HG03097 (cell line): ENCODE data around the gene RECQL5.

Experiments
- ATAC-seq: cut with Tn5 transposase; IDR thresholded peaks from one replicate; pipeline ENCODE4 v1.9.1; 2021; ENCODE audit not compliant: unreplicated experiment, low FRiP score

The RECQL5 gene

GRCh38 chr17:75635610-75636202 is 31.2 kb downstream of the RECQL5 start:
- no peak for ATAC-seq

DNA sequence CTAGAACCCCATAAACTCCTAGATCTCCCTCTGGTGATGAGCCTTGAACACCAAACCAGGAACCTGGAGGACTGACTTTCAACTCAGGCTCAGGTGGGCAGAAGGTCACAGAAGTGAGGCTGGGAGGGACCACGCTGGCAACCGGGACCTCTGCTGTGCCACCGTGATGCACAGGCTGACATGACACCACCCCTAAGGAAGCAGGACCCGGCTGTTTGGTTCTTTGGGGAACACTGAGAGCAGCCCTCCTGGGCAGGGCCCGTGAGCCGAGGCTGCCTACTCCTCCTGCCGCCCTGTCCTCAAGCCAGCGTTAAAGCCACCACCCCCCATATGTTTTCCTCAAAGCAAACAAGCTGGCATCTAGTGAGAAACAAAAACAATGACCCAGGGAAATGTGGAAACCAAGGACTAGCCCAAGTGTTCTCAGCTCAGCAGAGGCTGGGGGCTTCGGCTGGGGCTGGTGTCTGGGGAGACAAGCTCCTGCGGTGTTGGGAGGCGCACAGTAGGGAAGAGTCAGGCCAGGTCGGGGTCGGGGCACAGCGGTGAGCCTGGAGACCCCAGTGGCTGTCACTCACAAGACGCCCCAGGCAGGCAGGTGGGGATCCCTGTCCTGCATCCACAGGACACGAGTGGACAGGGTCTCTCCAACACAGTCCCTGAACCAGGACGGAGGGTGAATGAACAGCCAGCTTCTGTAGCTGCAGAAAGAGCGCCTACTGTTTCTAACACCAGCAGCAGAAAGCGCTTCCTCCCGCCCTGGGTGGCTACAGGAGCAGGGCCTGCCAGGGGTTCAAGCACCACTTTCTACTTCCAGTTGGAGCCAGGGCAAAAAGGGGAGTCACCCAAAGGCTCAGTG is 32.0 kb downstream of the RECQL5 start:
- no peak for ATAC-seq

- ATAC-seq = no peak
Measured at GRCh38 chr17:75634376-75634740, 32.6 kb downstream of the RECQL5 start.

- ATAC-seq = no peak
Measured at GRCh38 chr17:75633486-75634375, 33.2 kb downstream of the RECQL5 start.

DNA sequence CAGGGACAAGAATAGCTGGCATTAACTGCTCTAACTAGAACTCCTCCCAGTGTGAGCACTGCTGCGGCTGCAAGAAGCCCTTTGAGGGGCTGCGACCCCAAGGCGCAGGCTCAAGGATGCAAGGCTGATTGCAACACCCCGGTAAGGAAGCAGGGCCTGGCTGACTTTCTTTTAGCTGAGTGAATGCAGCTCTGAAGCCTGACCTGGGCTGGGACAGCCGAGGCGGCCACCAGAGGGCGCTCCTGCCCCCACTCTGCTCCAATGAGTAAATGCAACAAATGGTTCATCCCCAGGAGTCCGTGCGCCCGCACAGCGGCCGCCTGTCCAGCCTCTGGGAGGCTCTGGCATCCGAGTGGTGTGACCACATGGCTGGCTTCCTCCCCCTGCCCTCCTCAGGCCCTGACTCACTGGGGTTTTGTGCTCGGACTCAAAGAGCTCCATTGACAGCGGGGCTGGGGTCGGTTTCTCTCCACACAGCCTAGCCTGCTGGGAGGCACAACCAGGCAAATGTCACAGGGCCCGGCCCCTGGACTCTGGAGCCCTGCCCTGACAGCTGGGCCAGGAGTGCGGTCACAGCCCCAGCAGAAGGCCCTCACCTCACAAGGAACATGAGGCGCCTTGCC is 34.0 kb downstream of the RECQL5 start, which contains the start of gene SMIM5:
Gene SMIM5 (plus strand): TSS at position 572 of the 623 bp plus-strand sequence. CDS start 6,768 bp downstream, outside the sequence.
- no peak for ATAC-seq

DNA sequence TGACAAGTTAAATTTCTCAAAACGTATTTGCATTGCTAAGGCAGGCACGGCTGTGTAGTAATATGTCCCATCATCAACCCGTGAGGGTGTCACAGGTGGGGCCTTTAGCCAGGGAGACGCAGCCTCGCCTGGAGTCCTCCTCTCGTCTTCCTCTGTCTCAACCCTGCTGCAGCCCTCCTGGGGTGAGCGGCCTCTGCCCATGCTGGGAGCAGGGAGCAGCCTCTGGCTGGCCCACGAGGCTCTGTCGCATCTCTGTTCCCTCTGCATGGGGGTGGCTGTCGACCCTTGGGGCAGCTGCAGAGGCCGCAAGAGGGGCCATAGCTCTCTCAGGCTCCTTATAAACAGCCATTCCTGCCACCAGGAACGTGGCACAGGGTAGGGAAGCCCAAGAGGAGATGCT is 34.5 kb downstream of the RECQL5 start:
- no peak for ATAC-seq

GRCh38 chr17:75631353-75631752 is 35.6 kb downstream of the RECQL5 start:
- ATAC-seq = no peak

DNA sequence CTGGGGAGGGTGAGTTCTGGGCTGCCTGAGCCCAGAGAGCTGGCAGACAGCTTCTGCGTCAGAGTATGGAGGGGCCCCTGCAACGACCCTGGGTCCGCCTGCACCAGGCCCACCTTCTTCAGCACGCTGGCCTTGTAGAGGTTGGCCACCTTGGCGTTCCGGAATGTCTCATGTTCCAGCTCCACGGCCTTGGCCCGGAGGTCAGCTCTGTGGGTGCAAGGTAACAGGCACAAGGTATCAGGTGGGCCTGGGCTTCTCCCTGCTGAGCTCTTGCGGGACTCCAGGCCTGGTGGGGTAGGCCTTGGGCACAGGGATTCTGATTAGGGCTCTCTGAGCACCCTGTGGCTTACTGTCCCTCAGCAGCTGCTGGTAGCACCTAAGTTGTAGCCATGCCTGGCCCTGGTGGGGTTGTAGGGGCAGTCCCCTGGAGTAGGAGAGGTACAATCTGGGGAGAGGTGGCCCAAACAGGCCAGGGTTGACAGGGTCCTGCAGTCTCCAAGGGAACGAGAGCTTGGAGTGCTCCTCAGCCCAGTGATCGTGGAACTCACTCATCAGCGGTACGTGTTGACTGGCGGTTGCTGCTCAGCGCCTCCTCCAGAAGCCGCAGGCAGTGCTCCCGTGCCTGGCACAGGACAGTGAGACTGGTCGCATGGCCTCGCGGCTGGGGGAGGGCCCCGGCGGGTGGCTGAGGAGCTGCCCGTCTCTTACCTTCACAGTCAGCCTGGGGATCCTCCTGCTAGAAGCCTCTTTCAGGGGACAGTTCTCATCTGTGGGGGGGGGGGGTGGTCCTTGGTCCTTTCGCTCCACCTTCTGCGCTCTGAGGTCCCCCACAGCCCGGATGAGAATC is 36.7 kb downstream of the RECQL5 start:
- no peak for ATAC-seq

DNA sequence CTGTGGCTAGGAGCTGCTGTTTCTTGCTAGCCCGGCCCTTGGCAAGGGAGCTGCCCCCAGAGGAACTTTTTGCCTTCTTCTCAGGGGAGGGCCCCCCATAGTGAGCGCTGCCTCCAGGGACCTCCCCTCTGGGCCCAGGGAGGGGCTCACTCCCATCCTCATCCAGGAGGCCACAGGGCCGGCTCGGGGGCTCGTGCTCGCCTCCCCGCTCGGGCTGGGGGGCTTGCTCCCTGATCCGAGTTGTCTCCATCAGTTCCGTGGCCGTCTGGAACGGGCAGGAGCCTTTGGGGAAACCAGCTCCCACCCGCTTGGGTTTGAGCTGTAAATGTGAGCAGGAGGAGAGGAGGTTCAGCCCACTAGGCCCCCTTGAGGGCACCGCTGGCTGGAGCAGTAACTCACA is 37.8 kb downstream of the RECQL5 start:
- ATAC-seq = no peak

- ATAC-seq = no peak
Measured at GRCh38 chr17:75628425-75628824, 38.5 kb downstream of the RECQL5 start.

DNA sequence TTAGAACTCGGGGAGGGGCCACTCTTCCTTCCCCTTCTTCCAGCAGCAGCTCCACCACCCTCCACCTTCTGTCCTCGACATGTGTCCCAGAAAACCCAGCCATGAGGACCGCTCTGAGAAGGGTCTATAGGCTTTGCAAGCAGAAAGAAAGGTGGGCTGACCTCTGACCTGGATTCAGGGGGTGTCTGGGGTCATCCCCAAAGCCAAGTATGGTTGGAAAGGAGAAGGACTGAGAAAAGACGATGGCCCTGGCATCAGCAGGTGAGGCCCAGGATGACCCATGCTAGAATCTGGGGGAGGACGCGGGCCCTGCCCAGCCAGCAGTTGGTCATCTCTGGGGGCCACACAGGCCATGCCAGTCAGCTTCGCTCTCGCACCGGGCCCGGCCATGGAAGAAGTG is 39.9 kb downstream of the RECQL5 start:
- ATAC-seq = no peak

- ATAC-seq = no peak
Measured at GRCh38 chr17:75626496-75627038, 40.4 kb downstream of the RECQL5 start.

DNA sequence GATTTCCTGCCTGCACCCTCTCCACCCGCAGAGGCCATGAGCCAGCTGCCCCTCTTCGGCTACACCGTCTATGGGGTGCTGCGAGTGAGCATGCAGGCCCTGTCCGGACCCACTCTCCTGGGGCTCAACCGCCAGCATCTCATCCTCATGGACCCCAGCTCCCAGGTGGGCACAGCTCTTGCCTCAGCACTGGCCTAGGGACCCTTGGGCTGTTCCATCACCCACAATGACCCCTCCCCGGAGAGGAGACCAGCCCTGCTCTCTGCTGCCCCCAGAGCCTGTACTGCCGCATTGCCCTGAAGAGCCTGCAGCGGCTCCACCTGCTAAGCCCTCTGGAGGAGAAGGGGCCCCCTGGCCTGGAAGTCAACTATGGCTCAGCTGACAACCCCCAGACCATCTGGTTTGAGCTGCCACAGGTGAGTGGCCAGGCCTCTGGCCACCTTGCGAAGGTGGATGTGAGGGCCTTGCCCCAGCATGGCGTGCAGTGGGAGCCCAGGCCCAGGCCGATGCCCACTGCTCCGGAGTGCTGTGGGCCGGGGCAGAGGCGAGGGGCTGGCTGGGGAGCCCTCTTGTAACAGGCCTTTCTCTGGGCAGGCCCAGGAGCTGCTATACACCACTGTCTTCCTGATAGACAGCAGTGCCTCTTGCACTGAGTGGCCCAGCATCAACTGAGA is 41.0 kb downstream of the RECQL5 start:
- no peak for ATAC-seq

DNA sequence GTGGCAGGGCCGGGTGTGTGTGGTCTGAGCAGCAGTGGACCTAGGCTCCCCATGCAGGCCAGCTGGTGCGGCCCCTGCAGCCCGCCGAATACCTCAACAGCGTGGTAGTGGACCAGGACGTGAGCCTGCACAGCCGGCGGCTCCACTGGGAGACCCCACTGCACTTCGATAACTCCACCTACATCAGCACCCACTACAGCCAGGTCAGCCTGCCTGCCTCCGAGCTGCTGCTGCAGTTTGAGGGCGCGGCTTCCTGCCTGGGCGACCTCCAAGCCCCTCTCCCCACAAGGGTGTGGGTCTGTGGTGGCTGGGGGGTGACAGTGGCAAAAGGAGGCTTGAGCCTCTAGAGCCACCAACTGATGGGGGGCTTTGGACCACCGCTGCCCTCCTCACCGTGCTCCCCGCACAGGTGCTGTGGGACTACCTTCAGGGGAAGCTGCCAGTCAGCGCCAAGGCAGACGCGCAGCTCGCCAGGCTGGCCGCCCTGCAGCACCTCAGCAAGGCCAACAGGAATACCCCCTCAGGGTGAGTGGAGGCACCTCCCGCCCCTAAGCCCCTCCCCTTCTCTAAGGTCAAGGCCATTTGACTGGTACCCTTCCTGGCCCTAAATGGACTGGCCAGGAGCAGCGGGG is 42.1 kb downstream of the RECQL5 start:
- ATAC-seq = no peak

DNA sequence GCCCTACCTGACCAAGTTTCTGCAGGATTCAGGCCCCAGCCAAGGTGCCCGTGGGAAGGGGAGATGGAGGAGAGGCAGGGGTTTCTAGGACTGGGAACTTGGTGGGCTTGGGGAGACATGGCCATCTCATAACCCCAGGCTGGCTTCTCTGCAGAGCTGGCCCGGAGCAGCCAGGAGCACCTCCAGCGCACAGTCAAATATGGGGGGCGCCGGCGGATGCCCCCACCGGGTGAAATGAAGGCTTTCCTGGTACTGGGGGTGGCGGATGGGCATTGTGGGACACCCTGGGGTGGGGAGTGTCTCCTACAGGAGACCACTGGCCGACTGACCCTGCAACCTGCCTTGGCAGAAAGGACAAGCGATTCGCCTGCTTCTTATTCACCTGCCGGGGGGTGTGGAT is 42.9 kb downstream of the RECQL5 start:
- ATAC-seq = no peak

GRCh38 chr17:75623386-75623785 is 43.6 kb downstream of the RECQL5 start:
- no peak for ATAC-seq

GRCh38 chr17:75622771-75623273 is 44.1 kb downstream of the RECQL5 start:
- no peak for ATAC-seq

- no peak for ATAC-seq
Measured at GRCh38 chr17:75622076-75622475, 44.9 kb downstream of the RECQL5 start.
